ENCODE results near the gene MBOAT2.

- TF ChIP-seq, protein P1, sequence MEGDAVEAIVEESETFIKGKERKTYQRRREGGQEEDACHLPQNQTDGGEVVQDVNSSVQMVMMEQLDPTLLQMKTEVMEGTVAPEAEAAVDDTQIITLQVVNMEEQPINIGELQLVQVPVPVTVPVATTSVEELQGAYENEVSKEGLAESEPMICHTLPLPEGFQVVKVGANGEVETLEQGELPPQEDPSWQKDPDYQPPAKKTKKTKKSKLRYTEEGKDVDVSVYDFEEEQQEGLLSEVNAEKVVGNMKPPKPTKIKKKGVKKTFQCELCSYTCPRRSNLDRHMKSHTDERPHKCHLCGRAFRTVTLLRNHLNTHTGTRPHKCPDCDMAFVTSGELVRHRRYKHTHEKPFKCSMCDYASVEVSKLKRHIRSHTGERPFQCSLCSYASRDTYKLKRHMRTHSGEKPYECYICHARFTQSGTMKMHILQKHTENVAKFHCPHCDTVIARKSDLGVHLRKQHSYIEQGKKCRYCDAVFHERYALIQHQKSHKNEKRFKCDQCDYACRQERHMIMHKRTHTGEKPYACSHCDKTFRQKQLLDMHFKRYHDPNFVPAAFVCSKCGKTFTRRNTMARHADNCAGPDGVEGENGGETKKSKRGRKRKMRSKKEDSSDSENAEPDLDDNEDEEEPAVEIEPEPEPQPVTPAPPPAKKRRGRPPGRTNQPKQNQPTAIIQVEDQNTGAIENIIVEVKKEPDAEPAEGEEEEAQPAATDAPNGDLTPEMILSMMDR (IDR thresholded peaks at IDR 0.05), result no peak
- no peak for TF ChIP-seq POLR2A (IDR thresholded peaks at IDR 0.05)
Observed at GRCh38 chr2:8938384-8938783, 65.1 kb downstream of the MBOAT2 start.

All from adrenal gland (tissue), 5 donors.